GM19043 (cell line): ENCODE data around the gene ST6GAL1.

ENCODE experiments used
- ATAC-seq: cut with Tn5 transposase; IDR thresholded peaks from one replicate; pipeline ENCODE4 v1.9.1; 2021; ENCODE audit warnings: low read depth; ENCODE audit not compliant: unreplicated experiment

ST6GAL1 gene

DNA sequence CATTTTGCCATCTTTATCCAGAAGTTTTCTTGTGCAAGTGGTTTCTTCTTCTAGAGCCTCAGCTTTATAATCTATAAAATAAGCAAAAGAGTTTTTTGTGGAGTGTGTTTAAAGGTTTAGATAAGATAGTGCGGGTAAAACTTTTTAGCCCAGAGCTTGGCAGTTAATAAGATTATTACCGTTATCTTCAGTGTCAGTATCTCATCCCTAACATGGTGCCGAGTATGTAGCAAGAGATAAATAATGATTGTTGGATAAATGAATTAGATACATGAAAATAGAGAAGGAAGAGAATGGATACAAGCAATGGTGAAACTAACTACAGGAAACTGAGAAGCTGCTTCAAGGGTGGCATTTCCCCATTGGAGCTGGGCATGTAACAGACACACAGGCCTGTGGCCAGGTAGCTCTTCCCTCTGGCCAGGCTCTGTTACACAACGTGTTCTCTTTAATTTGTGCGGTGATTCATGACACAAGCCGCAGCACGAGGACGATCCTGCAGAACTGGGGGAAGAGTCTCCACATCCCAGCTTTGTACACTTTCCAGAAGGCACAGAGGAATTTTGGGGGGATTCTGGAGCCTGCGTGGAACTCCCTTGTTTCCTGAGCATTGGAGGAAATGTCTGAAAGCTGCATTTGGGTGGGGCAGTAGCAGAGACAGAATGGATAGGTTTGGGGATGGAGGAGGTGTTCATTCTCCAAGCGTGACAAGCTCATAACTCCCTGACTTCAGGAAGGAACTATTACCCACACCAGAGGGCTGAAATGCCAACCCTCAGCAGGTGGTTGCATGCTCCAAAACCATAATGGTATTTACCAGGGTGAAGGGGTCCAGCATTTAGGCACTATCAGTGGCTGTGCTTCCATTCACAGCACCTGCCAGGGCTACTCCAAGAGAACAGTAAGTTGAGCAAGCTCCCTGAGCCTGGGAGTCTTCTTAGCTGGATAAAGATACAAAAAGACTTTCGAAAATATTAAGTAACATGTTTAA is 14.2 kb upstream of the ST6GAL1 start:
- ATAC-seq, result no peak

DNA sequence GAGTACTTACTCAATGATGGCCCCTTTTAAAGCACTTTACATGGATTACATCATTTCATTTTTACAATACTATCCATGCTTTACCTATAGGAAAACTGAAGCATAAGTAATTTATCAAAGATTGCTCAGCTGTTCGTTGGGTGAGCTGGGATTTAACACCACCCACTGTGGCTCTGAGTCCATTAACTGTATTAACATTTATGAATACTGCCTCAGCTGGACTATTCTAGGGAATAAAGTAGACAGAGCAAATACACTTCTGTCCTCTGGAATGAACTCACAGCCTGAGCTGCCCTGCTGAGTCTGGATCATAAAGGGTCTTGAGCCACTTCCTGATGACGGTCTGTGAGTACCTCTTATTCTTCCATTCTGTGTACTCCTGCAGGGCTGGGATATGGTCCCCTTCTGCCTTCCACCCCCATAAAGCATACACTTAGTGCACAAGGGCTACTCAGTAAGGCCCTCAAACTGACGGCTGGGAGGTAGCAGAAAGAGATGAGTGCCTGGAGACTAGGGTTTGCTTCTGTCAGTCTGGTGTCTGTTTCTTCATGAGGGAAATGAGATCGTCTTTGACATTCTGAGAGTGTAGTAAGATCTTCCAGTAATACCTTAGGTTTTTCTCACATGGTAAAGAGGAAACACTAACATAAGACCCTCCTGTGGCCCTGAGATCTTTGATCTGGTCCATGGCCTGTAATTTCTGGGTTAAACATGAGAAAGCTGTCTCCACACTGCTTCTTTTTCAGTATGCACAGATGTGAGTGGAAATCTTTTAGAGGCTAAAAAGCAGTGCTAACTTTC is 12.6 kb upstream of the ST6GAL1 start:
- no peak for ATAC-seq

- ATAC-seq, result no peak
Measured at GRCh38 chr3:186920301-186920700, 10.0 kb upstream of the ST6GAL1 start.

DNA sequence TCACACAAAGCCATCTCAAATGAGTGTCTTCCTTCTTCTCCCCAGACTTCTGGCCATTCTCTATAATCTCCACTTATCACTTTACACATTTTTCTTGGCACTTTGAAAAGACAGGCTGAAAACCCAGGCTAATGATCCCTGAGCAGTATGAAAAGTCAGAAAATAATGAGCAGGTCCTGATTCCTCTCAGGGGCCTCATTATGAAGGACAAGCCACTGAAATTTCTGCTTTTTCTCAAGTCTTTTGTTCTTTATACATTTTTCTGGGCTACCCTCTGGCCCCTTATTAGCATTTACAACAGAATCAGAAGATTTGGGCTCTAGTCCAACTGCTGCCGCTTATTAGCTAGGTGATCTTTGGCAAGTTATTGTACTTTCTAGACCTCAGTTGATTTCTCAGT is 9.5 kb upstream of the ST6GAL1 start:
- ATAC-seq, result no peak

DNA sequence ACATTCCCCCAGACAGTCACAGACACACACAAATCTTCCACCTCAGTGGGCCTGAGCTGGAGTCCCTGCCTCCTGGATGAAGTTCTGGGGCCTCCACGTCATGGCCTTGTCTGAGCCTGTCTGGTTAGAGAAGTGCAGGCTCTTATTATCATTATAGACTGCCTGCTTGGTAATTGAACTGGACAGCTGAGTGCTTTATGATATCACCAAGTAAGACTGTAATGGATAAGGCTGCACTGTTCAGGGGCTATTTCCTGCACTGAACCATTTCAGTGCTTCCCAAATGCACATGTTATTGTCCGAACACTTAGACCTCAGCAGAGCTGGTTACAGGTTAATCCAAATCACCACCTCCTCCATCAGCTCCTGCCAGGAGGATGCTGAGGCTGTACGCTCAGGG is 8.7 kb upstream of the ST6GAL1 start:
- no peak for ATAC-seq

- no peak for ATAC-seq
Measured at GRCh38 chr3:186922224-186922623, 8.1 kb upstream of the ST6GAL1 start.

DNA sequence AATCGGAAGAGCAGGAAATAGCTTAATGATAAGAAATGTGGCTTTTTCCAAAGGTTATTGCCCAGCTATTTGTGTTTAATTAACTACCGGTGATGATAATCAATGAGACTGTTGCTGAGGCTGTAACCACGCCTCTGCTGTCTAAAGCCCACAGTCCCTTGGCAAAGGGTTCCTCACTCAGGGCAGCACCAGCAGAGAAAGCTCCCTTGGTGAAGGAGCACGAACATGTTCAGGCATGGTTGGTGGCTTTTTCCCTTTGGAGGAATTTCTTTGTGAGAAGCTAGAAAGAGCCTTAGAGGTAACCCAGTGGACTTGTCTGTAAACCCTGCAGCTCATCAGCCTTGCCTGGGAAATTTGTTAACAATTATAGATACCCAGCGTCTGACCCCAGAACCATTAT is 7.5 kb upstream of the ST6GAL1 start:
- no peak for ATAC-seq

GRCh38 chr3:186923241-186923640 is 7.1 kb upstream of the ST6GAL1 start:
- ATAC-seq, result no peak

DNA sequence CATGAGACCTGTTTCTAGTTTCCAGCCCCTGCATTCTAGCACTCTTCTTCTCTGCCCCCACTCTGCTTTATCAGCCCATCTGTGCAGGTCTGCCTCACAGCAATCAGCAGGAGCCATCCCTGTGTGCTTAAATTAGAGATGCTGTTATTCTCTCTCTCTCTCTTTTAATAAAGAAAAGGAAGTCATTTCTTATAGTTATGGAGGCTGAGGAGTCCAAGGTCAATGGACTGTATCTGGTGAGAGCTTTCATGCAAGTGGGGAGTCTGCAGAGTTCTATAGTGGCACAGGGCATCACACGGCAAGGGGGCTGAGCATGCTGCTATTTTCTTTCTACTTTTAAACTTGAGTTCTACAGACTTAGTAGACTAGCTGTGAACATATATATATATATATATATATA is 4.5 kb upstream of the ST6GAL1 start:
- ATAC-seq, result no peak

- ATAC-seq, result no peak
Measured at GRCh38 chr3:186929186-186929585, 1.1 kb upstream of the ST6GAL1 start.

DNA sequence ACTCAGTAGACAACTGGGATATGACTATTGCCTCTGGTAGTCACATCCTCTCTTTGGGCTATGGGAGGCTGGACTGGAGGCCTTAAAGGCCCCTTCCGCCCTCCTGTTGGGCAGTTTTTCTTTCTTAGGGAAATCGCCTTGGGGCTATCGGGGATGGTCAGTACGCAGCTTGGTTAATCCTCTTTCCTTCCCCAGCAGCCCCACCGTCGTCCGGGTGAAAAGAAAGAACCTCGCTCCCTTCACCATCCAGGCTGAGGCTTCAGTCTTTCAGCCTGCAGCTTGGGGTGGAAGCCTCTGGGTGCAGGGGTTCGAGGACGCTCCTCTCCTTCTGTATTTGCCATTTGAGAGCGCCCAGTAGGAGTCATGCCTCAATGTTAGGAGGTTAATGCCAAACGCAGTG is 641 bp upstream of the ST6GAL1 start:
- no peak for ATAC-seq

GRCh38 chr3:186930641-186931531 is 560 bp downstream of the ST6GAL1 start:
- peak; percentile 59 for ATAC-seq

GRCh38 chr3:186931532-186932280 is 1.4 kb downstream of the ST6GAL1 start:
- peak; percentile 40 for ATAC-seq

- no peak for ATAC-seq
Measured at GRCh38 chr3:186932281-186933181, 2.2 kb downstream of the ST6GAL1 start.

- ATAC-seq, result no peak
Measured at GRCh38 chr3:186933816-186934215, 3.5 kb downstream of the ST6GAL1 start.

GRCh38 chr3:186935133-186935532 is 4.8 kb downstream of the ST6GAL1 start:
- ATAC-seq, result no peak

DNA sequence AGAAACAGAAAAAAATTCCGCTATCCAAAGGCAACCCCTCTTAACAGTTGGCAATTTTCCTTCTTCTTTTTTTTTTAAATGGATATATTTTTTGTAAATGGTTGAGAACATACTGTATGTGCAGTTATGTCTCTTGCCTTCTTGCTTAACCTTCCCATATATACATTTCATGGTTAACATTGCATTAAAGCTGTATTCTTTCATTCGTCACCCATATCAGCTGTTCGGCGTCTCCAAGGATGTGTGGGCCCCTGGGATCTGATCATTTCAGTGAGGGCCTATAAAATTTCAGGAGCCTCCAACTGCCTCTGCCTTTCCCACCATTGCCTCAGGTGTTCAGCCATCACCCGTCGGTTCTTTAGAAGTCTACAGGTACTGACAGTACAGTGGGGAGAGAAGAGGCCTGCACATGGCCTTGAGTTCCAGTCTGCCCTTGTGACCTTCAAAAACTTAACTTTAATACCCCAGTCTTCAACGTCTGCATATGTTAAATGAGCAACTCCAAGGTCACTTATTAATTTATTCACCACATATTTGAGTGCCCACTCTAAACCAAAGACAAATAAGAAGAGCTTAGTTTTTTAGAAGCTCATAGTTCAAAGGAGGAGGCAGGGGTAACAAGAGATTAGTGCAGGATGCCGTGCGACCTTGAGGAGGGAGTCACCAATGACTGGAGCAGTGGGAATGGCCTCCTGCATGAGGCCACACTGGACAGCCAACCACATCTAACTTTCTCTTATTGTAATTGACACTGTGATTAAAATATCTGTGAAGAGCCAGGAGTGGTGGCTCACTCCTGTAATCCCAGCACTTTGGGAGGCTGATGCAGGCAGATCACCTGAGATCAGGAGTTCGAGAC is 6.9 kb downstream of the ST6GAL1 start:
- ATAC-seq, result no peak

DNA sequence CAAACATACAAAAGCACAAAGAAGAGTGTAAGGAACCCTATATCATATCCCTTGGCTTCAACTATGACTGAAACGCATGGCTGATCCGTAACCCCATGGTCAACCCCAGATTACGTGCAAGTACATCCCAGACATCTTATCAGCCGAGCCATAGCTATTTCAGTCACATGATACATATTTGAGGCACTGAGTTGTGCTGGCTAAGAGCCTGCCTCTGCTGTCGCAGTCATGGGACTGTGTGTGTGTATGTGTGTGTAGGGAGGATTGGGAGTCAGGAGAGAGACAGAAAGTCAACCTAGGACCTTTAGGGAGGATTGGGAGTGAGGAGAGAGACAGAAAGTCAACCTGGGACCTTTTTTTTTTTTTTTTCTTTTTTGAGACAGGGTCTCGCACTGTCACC is 8.4 kb downstream of the ST6GAL1 start:
- no peak for ATAC-seq
